Epithelial cell of prostate (primary cell): ENCODE data around the gene IFIT2.
"Not testable (repeated sequence)": the region's sequence is repeated elsewhere in the genome, so short reads cannot be mapped to it uniquely, and the experiment has no call there.

Source experiments
- DNase-seq: peaks from one replicate; pipeline ENCODE4 v3.0.0-alpha.2; 2011; ENCODE audit warnings: low read depth, low spot score
- H3K27ac ChIP-seq: fragments of 450-650 bp; 2 replicates; pipeline ENCODE4 v1.5.1; 2017; ENCODE audit warnings: mild to moderate bottlenecking

The IFIT2 gene

GRCh38 chr10:89335226-89335625 lies 33.4 kb downstream of the IFIT2 start:
- no peak overlapping the region for H3K27ac ChIP-seq
- DNase-seq, result no peak

- no peak overlapping the region for H3K27ac ChIP-seq
These were observed 34.4 kb downstream of the IFIT2 start for GRCh38 chr10:89336241-89336640.

DNA sequence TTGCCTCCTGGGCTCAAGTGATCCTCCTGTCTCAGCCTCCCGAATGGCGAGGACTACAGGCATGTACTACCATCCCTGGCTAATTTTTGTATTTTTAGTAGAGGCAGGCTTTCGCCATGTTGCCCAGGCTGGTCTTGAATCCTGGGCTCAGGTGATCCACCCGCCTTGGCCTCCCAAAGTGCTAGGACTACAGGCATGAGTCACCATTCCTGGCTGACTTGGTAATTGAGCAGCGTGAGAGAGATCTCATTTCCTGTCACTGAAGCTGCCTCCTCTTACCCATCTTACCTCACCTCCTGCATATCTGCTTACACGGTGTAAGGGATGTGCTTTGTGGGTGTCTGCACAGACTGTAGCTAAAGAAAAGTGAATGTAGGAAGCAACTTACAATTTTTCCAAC lies 35.6 kb downstream of the IFIT2 start:
- peak overlapping the region; percentile 55 for H3K27ac ChIP-seq
- peak; percentile 60 for DNase-seq

More at GRCh38 chr10:89336241-89336640, 34.4 kb downstream of the IFIT2 start:
- no peak for DNase-seq

DNA sequence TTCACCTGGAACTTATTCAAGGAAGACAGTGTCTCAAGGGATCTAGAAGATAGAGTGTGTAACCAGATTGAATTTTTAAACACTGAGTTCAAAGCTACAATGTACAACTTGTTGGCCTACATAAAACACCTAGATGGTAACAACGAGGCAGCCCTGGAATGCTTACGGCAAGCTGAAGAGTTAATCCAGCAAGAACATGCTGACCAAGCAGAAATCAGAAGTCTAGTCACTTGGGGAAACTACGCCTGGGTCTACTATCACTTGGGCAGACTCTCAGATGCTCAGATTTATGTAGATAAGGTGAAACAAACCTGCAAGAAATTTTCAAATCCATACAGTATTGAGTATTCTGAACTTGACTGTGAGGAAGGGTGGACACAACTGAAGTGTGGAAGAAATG lies 36.9 kb downstream of the IFIT2 start:
- no peak for DNase-seq
- no peak overlapping the region for H3K27ac ChIP-seq

DNA sequence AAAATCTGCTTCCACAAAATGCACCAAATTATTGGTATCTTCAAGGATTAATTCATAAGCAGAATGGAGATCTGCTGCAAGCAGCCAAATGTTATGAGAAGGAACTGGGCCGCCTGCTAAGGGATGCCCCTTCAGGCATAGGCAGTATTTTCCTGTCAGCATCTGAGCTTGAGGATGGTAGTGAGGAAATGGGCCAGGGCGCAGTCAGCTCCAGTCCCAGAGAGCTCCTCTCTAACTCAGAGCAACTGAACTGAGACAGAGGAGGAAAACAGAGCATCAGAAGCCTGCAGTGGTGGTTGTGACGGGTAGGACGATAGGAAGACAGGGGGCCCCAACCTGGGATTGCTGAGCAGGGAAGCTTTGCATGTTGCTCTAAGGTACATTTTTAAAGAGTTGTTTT lies 38.0 kb downstream of the IFIT2 start:
- no peak for DNase-seq

GRCh38 chr10:89341649-89342048 lies 39.8 kb downstream of the IFIT2 start:
- DNase-seq, result no peak
- H3K27ac ChIP-seq, result no peak overlapping the region

More for the DNA sequence above, 38.0 kb downstream of the IFIT2 start:
- no peak overlapping the region for H3K27ac ChIP-seq

GRCh38 chr10:89342206-89342958 lies 40.5 kb downstream of the IFIT2 start:
- DNase-seq, result peak; percentile 57
- peak overlapping the region; percentile 58 for H3K27ac ChIP-seq

DNA sequence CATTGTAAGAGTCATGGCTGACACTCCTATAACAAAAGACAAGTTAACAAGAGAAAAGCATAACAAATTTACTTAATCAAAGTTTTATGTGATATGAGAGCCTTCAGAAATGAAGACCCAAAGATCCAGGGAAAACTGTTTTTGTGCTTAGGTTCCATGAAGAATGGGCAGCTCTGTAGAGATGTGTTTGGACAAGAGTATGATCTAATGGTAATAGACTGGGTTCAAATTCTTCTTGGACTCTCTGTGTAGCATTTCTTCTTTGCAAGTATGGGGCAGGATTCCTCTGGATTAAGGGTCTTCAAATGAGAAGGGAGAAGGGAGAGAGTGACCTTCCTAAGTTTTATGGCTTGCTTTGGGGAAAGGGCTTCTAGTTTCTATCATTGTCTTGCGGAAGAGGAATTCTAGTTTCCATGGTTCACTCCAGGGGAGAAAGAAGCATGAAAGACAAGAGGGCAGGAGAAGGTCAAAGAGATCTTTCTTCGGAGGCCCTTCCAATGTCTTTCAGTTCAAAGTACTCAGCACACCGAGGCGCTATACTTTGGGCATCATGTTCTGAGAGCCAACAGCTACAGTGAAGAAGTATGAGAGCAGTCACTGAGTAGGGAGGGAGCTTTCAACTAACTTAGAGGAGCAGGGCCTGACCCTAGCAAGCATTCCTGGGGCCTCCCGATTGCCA lies 41.4 kb downstream of the IFIT2 start:
- no peak for DNase-seq
- peak overlapping the region; percentile 58 for H3K27ac ChIP-seq

- no peak for DNase-seq
- no peak overlapping the region for H3K27ac ChIP-seq
These were observed 42.3 kb downstream of the IFIT2 start for GRCh38 chr10:89344156-89344555.

DNA sequence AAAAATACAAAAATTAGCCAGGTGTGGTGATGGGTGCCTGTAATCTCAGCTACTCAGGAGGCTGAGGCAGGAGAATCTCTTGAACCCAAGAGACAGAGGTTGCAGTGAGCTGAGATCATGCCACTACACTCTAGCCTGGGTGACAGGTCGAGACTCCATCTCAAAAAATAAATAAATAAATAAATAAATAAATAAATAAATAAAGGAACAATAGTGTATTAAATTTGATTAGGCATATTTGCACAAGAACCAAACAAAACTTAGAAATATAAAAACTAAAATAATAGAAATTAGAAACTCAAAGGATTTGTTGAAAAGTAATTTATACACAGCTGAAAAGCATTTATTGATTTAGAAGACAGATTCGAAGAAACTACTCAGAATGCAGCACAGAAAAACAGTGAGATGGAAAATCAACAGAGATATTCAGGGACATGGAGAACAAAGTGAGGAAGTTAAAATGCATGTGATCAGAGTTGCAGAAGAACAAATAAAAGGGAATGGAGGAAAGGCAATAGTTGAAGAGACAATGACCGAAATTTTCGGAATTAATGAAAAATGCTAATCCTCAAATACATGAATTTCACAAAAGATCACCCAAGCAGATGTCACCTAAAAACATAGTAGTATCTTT lies 43.6 kb downstream of the IFIT2 start:
- H3K27ac ChIP-seq, result no peak overlapping the region

GRCh38 chr10:89346405-89347254 lies 44.8 kb downstream of the IFIT2 start:
- DNase-seq, result no peak
- peak overlapping the region; percentile 58 for H3K27ac ChIP-seq

More for the DNA sequence above, 43.6 kb downstream of the IFIT2 start:
- no peak for DNase-seq

DNA sequence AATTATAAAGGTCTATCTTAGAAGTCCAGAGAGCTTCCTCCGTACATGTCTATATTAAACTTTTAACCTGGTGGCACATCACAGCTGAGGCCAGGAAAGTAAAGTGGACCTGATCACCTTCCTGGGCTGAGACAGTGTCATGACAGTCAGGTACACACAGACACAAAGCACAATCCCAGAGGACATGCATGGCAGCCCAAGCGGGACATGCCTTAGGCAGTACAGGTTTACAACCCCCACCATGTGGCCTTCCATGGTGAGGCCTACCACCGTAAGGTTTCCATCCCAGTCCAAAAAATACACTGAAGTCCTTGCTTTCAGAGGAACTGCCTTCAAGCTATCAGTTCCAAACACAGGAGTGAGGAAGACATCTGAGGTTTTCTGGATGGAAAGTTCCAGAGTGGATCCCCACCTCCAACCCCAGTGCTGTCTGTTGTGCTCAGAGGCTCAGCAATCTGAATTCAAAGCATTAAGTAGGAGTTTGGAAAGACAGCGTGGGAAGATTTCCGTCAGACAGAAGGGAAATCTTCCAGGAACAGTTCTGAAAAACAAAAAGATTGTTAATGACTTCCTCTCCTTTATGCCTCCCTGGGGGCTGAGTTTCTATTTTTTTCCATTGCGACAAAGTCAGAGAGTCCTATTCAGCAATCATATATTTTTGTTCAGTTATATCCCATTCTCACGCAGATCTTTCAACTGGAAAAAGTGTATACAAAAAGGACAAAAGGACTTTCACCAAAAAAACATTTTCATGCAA lies 46.0 kb downstream of the IFIT2 start:
- no peak overlapping the region for H3K27ac ChIP-seq
- no peak for DNase-seq

DNA sequence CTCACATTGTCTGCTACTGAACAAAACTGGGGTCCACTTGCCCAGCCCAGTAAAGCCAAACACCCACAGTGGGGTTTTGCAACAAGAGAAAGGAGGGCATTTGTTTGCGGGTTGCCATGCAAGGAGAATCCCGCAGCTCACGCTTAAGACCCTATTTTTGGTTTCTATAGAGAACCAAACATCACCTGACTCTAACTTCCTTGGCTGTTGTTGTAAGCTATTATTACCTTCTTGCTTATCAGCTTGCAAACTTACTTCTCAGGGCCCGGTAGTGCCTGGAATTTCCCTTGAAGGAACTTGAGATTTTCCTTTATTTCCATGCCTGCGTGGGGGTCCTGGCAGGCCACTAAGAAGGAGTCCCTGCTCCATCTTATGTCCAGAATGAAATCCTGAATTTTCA lies 46.6 kb downstream of the IFIT2 start:
- H3K27ac ChIP-seq, result no peak overlapping the region
- DNase-seq, result no peak

DNA sequence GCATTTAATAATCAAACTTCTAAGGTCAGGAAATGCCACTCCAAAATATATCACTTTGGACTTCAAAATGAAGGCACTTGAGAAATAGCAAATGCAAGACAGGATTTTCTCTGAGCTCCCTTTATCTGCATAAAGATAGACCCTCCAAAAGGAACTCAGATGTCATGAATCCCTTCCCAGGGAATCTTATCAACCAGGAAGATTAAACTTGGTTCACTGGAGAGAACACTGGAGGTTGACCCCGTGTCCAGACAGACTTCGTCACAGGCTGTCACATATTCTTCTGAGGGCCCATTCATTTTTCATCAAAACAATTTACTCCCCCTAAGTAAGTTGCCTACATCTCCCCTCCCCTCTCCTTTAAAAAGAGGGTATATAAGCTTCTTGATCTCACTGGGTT lies 47.1 kb downstream of the IFIT2 start:
- no peak for DNase-seq
- no peak overlapping the region for H3K27ac ChIP-seq

GRCh38 chr10:89350631-89351315 lies 48.9 kb downstream of the IFIT2 start:
- peak overlapping the region; percentile 98 for H3K27ac ChIP-seq

DNA sequence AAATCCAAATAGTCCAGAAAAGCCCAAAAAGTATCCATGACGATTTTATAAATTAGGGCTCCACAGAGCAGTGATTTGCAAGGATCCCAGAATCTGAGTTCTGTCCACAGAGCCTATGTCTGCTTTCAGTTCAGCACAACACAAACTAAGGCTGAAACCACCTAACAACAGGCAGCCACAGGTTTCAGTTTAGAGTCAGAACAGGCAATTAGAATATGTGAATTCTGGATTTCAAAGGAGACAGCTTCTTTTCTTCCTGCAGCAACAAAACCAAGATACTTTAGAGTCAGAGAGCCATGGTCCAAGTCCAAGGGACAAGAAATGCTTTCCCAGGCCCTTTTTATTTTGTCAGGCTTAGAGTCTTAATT lies 49.5 kb downstream of the IFIT2 start:
- no peak for DNase-seq
- peak overlapping the region; percentile 98 for H3K27ac ChIP-seq

More at GRCh38 chr10:89350631-89351315, 48.9 kb downstream of the IFIT2 start:
- not testable (repeated sequence) for DNase-seq

- peak overlapping the region; percentile 98 for H3K27ac ChIP-seq
- DNase-seq, result peak; percentile 88
These were observed 50.1 kb downstream of the IFIT2 start for GRCh38 chr10:89351780-89352597.

DNA sequence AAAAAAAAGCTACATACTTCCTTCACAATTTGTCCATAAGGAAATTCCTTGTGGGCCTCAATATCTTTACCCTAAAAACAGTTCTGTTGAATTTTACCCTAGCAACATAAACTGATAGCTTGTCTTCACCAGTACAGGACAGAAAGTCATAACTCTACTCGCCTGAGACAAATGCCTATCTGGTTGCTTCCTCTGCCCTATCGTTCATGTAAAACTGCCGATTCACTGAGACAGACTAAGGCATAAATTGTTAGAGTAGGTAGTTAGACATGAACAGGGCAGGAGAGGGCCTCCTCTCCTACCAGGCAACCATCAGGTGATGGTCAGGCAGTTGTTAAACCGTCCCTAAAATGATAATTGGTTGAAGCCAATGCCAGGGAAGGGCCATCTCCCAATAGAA lies 51.0 kb downstream of the IFIT2 start:
- DNase-seq, result no peak
- H3K27ac ChIP-seq, result peak overlapping the region; percentile 98
